HG02884 (cell line): ENCODE data around the gene SEL1L.
"Not testable (repeated sequence)": the region's sequence is repeated elsewhere in the genome, so short reads cannot be mapped to it uniquely, and the experiment has no call there.

Experiments
- ATAC-seq: cut with Tn5 transposase; IDR thresholded peaks from one replicate; pipeline ENCODE4 v1.9.1; 2021; ENCODE audit warnings: mild to moderate bottlenecking, moderate library complexity; ENCODE audit not compliant: unreplicated experiment

The SEL1L gene

GRCh38 chr14:81449576-81449975 lies 84.1 kb downstream of the SEL1L start:
- no peak for ATAC-seq

GRCh38 chr14:81449114-81449513 lies 84.5 kb downstream of the SEL1L start:
- no peak for ATAC-seq

- no peak for ATAC-seq
Measured at GRCh38 chr14:81447021-81447764, 86.5 kb downstream of the SEL1L start.

GRCh38 chr14:81446279-81447007 lies 87.2 kb downstream of the SEL1L start:
- ATAC-seq: no peak

- ATAC-seq: no peak
Measured at GRCh38 chr14:81441626-81442134, 92.0 kb downstream of the SEL1L start.

- ATAC-seq: no peak
Measured at GRCh38 chr14:81440041-81440440, 93.6 kb downstream of the SEL1L start.

- no peak for ATAC-seq
Measured at GRCh38 chr14:81437244-81437643, 96.4 kb downstream of the SEL1L start.

- peak; percentile 80 for ATAC-seq
Measured at GRCh38 chr14:81436296-81437138, 97.1 kb downstream of the SEL1L start.

- ATAC-seq: peak; percentile 27
Measured at GRCh38 chr14:81435391-81436295, 98.0 kb downstream of the SEL1L start.

- ATAC-seq: no peak
Measured at GRCh38 chr14:81435048-81435390, 98.6 kb downstream of the SEL1L start.

GRCh38 chr14:81434230-81434629 lies 99.4 kb downstream of the SEL1L start:
- ATAC-seq: no peak

- no peak for ATAC-seq
Measured at GRCh38 chr14:81433378-81433777, 100.3 kb downstream of the SEL1L start.

GRCh38 chr14:81432219-81432661 lies 101.4 kb downstream of the SEL1L start:
- no peak for ATAC-seq

GRCh38 chr14:81430235-81430634 lies 103.4 kb downstream of the SEL1L start:
- ATAC-seq: no peak

GRCh38 chr14:81429749-81430148 lies 103.9 kb downstream of the SEL1L start:
- not testable (repeated sequence) for ATAC-seq

- ATAC-seq: no peak
Measured at GRCh38 chr14:81429028-81429427, 104.6 kb downstream of the SEL1L start.

GRCh38 chr14:81427348-81428058 lies 106.2 kb downstream of the SEL1L start:
- no peak for ATAC-seq

- no peak for ATAC-seq
Measured at GRCh38 chr14:81423504-81423903, 110.1 kb downstream of the SEL1L start.
